CD4-positive, alpha-beta T cell treated with Interferon gamma for 1 hour (primary cell): ENCODE results near the gene CPA3.

Source experiments
- DNase-seq: peaks from one replicate; pipeline ENCODE4 v3.0.0-alpha.2; 2020

CPA3 gene

GRCh38 chr3:148863297-148863696 lies 1.8 kb upstream of the CPA3 start:
- DNase-seq = no peak

GRCh38 chr3:148863814-148864213 lies 1.3 kb upstream of the CPA3 start:
- no peak for DNase-seq

- no peak for DNase-seq
These were observed 1.2 kb downstream of the CPA3 start for GRCh38 chr3:148866261-148866660.

- DNase-seq = no peak
These were observed 8.3 kb downstream of the CPA3 start for GRCh38 chr3:148873270-148873927.

GRCh38 chr3:148873977-148874376 lies 8.9 kb downstream of the CPA3 start:
- DNase-seq = no peak

- DNase-seq = no peak
These were observed 13.0 kb downstream of the CPA3 start for GRCh38 chr3:148878095-148878494.

- no peak for DNase-seq
These were observed 14.2 kb downstream of the CPA3 start for GRCh38 chr3:148879256-148879655.

GRCh38 chr3:148880681-148881080 lies 15.6 kb downstream of the CPA3 start:
- no peak for DNase-seq

- DNase-seq = no peak
These were observed 16.2 kb downstream of the CPA3 start for GRCh38 chr3:148881286-148881685.

GRCh38 chr3:148882288-148882687 lies 17.2 kb downstream of the CPA3 start:
- no peak for DNase-seq

GRCh38 chr3:148883163-148883562 lies 18.1 kb downstream of the CPA3 start:
- no peak for DNase-seq

GRCh38 chr3:148884261-148884660 lies 19.2 kb downstream of the CPA3 start:
- no peak for DNase-seq

- no peak for DNase-seq
These were observed 24.7 kb downstream of the CPA3 start for GRCh38 chr3:148889828-148890227.

GRCh38 chr3:148896062-148896461 lies 31.0 kb downstream of the CPA3 start:
- DNase-seq = no peak

GRCh38 chr3:148901987-148902791 lies 37.1 kb downstream of the CPA3 start:
- DNase-seq = no peak

- DNase-seq = no peak
These were observed 37.9 kb downstream of the CPA3 start for GRCh38 chr3:148903022-148903442.

GRCh38 chr3:148903941-148904340 lies 38.8 kb downstream of the CPA3 start:
- no peak for DNase-seq

- no peak for DNase-seq
These were observed 41.6 kb downstream of the CPA3 start for GRCh38 chr3:148906667-148907066.

GRCh38 chr3:148911173-148911572 lies 46.1 kb downstream of the CPA3 start:
- DNase-seq = no peak

GRCh38 chr3:148911592-148911991 lies 46.5 kb downstream of the CPA3 start:
- DNase-seq = no peak

- no peak for DNase-seq
These were observed 50.0 kb downstream of the CPA3 start for GRCh38 chr3:148914936-148915690.

GRCh38 chr3:148916132-148916531 lies 51.0 kb downstream of the CPA3 start:
- no peak for DNase-seq

- no peak for DNase-seq
These were observed 57.4 kb downstream of the CPA3 start for GRCh38 chr3:148922467-148922866.

- no peak for DNase-seq
These were observed 58.5 kb downstream of the CPA3 start for GRCh38 chr3:148923592-148923991.
